Gastroesophageal sphincter (tissue), 3 donors: Measurements from ENCODE around the gene TADA1.

Source experiments
- EP300 ChIP-seq: sonication (generic); formaldehyde crosslinking; IDR thresholded peaks from one replicate; pipeline ENCODE4 v1.6.1; 2017; ENCODE audit warnings: antibody characterized with exemption, mild to moderate bottlenecking
- POLR2A ChIP-seq, 2 donors: fragments of 450-650 bp; IDR thresholded peaks; one replicate each; pipeline ENCODE4 v1.6.1; 2017; ENCODE audit warnings: antibody characterized with exemption in 2 of 2, mild to moderate bottlenecking in 2 of 2, moderate library complexity in 1 of 2
- TF ChIP-seq, protein P1 (sequence below), 4 experiments: fragments of 200-600 bp in 2 of 4; fragments of 450-650 bp in 2 of 4; sonication (generic) in 1 of 4; IDR thresholded peaks; one replicate each; pipeline ENCODE4 v1.5.1; 2017 to 2019; ENCODE audit warnings: antibody characterized with exemption in 4 of 4, mild to moderate bottlenecking in 2 of 4, moderate library complexity in 2 of 4

DNA sequence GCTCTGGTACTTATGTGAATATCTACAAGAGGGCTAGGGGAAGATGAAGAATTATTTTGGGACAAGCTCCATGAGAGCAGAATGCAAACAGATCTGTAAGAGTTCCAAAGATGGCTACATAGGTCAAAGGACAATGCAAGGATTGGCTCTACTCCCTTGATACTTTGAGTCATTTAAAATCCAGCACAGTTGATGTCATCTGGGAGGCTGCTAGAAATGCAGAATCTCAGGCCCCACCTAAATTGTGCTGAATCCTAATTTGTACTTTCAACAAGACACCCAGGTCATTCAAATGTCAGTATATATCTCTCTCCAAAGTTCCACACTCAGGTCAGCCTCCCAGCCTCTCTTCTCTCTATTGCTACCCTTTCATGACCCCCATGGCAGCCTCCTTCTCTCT lies 23.7 kb upstream of the TADA1 start:
- TF ChIP-seq POLR2A (IDR thresholded peaks at IDR 0.05) (no peak), EP300 (no peak)
- TF ChIP-seq, protein P1, sequence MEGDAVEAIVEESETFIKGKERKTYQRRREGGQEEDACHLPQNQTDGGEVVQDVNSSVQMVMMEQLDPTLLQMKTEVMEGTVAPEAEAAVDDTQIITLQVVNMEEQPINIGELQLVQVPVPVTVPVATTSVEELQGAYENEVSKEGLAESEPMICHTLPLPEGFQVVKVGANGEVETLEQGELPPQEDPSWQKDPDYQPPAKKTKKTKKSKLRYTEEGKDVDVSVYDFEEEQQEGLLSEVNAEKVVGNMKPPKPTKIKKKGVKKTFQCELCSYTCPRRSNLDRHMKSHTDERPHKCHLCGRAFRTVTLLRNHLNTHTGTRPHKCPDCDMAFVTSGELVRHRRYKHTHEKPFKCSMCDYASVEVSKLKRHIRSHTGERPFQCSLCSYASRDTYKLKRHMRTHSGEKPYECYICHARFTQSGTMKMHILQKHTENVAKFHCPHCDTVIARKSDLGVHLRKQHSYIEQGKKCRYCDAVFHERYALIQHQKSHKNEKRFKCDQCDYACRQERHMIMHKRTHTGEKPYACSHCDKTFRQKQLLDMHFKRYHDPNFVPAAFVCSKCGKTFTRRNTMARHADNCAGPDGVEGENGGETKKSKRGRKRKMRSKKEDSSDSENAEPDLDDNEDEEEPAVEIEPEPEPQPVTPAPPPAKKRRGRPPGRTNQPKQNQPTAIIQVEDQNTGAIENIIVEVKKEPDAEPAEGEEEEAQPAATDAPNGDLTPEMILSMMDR (IDR thresholded peaks at IDR 0.05), result no peak
